ENCODE measurements around the gene TAF1.

- no peak for TF ChIP-seq TARDBP (IDR thresholded peaks at IDR 0.05)
- no peak for TF ChIP-seq FOXK2 (IDR thresholded peaks at IDR 0.05)
- no peak for TF ChIP-seq FOXA1 (IDR thresholded peaks at IDR 0.05)
- TF ChIP-seq CTBP1 (IDR thresholded peaks at IDR 0.05; ENCODE audit: borderline replicate concordance), result no peak
- TF ChIP-seq PKNOX1 (IDR thresholded peaks at IDR 0.05), result no peak
- TF ChIP-seq FOXM1 (IDR thresholded peaks at IDR 0.05; ENCODE audit: borderline replicate concordance), result no peak
- TF ChIP-seq ZNF384 (IDR thresholded peaks at IDR 0.05), result no peak
- no peak for TF ChIP-seq SUZ12 (IDR thresholded peaks at IDR 0.05)
- TF ChIP-seq ARNT (IDR thresholded peaks at IDR 0.05), result no peak
- TF ChIP-seq SP1 (IDR thresholded peaks at IDR 0.05), result no peak
- no peak for TF ChIP-seq HDGF (IDR thresholded peaks at IDR 0.05; ENCODE audit: borderline replicate concordance)
- TF ChIP-seq BHLHE40 (IDR thresholded peaks at IDR 0.05; ENCODE audit: borderline replicate concordance), result no peak
- TF ChIP-seq ELF4 (IDR thresholded peaks at IDR 0.05), result no peak
Observed at GRCh38 chrX:71493111-71493613, 127.0 kb downstream of the TAF1 start.

Data from HEK293T (cell line).